Anterior cingulate cortex (tissue), 58 donors: ENCODE results near the gene BCOR.

Experiments used
- DNase-seq, 58 donors: peaks; one replicate each; lab custom pipeline; 2025; lab: John Stamatoyannopoulos, UW

Gene BCOR

DNA sequence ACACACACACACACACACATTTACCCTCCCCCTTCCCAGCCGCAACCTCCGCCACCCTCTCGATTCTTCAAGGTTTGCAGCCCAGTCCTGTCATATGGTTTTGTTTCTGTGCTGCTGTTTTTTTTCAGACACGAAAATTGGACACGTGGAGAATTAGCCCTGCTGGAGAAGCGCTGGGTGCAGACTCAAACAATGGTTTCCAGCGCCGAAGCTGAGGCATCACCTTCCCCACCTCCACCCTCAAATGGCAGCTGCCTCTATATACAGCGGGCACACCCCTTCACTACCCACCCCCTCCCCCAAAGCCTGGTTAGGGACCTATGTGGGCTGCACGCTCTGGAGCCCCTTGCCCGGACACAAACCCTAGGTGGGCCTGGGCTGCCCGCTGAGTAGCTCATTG, 87.9 kb downstream of the BCOR start:
- DNase-seq = no peak

DNA sequence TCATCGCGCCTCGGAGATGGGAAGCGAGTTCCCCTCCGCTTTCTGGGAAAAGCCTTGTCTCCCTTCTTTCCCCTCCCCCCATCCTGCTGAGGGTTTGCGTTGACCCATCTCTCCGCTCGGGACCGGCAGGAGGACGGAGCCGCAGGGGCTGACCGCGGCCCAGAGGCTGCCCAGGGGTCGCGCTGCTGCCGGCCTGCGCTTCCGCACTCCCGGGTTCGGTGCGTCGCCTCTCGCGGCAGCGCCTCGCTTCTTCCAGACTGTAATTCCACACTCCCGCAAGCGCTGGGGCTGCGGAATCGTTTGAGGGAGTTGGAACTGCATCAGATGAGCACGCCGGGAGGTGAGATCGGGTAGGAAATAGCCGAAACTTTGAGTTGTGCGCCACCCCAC, 88.3 kb downstream of the BCOR start:
- peak in 2 of 58 donors; percentile 4 to 18 for DNase-seq

DNA sequence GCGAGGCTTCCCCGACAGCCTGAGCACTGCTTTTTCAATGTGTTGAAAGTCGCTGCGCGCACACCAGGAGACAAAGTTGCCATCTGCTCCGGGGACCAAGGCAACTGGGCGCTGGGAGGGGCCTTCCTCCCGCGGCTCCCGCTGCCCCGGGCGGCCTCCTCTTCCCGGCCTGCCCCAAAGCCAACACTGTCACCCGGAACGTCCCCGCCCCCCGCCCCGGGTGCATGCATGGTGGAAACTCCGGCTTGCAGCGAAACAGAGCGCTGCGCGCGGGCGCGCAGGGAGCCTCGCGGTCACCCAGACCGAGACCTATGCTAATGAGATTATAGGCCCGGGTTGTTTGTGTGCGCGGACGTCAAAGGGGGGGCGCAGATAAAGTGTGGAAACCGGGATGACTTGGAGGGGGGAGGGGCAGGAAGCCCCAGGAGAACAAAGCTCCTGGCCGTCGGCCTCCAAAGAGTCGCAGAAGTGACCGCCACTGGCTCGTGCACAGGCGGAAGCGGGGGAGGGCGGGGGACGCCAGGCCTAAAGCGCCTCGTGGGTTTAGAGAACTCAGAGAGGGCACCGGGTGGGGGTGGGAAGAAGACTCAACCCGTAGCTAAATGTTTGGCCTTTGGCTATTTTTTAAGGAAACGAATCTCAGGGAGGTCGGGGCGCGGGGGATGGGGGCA, 88.8 kb downstream of the BCOR start:
- peak in 10 of 58 donors; percentile 2 to 23 (median 14) for DNase-seq

DNA sequence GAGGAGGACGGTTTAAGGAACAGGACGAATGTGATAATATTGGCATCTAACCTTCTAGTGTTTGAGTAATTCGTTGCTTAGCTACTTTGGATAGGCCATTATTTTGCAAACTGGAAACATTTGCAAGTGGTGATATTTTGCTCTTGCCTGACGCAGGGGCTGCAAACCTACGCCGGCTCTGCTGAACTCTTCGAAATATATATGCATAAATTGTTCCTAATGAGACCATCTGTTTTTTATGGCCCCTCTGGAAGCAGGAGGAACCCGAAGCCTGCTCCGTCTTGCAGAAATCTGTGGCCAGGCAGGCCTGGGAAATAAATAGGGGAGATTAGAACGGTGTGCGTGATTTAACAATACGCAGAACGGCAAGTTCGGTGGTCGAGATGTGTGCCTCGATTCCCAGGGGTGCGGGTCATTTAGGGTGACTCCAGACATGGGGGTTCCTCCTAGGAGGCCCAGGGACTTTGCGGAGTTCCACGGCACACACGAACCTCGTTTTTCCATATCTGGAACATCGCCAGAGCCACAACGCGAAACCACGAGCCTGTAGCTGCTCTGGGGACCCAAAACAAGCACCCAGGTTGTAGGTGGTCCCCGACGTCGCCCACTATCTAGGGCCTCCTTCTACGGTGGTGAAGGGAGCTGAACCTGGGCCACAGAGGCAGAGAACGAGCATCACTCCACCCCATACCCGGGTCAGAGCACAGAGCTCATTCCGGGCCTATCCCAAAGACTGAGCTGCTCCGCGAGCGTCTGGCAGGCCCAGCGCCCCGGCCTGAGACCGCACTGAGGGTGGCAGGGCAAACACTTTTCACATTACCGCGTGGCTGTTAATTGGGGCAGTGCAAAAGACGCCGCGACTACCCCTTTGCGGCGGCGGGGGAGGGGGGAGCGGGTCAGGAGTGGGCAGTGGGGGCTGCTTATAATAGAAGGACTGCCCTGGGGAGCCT, 89.7 kb downstream of the BCOR start:
- no peak for DNase-seq

DNA sequence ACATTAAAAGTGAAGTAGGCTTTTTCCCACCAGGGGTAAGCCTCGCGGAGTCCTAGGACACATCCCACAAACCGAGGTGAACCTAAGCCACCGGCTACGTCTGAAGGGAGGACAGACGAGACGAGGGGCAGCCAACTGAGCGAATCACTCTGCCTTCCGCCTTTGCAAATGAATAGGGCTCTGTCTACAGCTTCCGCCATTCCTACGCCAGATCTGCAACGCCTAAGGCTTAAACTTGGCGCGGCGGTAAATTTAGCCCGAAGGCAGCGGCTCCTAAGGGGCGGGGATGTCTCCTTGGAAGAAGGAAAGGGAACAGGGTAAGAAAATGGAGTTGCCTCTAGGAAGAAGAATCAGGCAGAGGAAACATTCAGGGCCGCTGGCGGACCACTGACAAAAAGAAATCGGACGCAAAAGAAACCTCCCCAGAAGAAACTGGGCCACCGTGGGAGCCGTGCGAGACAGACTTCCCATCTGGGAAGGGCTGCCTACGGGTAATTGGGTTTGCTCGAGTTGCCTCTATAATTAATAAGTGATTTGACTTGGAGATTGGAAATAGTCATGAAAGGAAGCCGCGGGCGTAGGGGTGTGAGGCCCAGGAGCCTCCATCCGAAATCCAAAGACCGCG, 90.5 kb downstream of the BCOR start:
- no peak for DNase-seq

DNA sequence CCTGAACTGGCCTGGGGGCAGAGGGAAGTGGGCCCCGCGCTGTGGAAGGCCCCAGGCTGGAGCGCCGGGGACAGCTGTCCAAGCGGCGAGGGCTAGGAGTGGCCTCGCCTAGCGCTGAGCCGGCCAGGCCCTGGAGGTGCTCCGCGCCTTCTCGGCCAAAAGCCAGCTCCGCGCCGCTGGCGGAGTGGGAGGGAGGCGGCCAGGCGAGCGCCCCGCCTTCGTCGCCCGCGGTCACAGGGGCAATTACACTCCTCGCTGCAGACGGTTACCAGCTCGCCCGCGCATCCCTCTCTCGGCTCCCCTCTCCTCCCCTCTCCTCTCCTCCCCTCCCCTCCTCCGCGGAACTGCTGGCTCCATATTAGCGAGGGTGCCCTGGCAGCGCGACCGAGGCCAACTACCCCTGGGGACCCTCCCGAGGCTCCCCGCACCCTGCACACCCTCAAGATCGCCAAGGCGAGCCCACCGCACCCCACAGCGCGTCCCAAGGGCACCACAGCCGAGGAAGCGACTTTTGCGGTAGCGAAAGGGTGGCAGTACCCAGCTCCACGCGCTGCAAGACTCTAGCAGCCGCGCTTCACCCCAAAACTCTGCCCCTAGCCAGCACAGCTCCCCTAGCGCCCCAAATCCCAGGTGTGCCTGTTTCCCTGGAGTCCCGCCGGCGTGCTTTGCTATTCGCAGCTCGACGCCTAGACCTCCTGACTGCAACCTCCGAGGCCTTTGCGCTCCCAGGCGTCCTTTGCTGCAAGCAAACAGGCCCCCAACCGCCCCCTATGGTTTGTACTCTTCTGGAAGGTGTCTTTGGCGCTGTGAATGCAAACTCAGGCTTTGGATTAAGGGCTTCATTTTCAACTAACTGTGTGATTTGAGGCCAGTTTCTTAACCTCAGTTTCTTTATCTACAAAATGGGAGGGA, 91.4 kb downstream of the BCOR start:
- peak in 1 of 58 donors; percentile 7 for DNase-seq

DNA sequence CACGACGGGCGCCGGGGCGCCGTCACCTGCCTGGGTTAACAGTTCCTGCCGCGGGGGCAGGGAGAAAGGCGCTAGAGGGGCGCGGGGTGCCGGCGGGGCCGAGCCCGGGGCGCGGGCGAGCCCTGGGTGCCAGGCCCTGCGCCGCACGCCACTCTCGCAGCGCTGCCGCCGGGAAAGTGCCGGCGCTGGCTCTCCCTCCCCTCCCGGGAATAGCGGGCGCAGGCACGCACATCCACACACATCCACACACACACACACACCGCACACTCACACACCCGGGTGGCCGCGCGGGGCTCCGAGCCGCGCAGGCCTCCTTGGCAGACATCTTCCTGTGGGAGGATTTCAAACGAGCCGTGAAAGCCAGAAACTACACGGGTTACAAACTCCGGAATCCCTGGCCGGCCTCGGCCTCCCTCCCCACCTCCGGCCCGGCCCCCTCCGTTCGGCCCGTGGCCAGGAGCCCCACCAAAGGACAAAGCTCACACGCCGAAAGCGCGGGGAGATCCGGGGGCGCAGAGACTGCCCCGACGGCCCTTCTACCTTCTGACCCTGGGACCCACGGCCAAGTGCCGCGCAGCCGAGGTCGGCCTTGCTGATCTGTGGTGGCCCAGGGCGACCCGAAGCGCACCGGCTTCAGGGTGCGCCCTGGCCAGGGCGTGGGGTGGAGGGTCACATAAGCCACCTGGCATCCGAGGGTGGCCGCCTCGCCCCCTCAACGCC, 92.3 kb downstream of the BCOR start:
- peak in 1 of 58 donors; percentile 0 for DNase-seq

DNA sequence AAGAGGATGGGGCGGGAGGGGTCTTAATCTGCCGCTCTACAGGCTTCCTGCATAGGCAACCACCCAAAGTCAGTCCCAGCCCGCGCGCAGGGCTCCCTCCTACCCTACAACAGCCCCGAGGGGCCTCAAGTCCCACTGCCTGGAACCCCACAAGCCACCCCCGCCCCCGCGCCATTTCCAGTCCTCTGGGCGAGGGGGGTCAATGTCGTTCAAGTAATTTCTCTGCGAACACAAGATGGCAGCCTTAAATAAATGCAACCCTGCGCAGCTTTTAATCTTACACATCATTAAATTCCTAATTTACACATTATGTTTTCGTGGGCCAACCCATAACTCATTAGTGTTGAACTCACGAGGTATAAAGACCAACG, 92.9 kb downstream of the BCOR start:
- no peak for DNase-seq

DNA sequence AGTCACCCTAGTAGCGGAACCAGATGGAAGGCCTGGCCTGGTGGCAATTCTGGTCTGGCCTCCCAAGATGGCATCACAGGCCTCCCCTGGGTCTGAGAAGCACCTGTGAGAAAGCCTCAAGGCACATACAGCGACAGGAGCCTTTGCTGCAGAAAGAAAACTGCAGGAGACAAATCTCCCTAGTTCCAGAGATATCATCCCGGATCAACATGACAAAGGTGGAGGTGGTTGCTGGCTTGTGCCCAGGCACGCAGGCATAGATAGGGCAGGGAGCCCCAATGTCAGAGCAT, 93.6 kb downstream of the BCOR start:
- no peak for DNase-seq

DNA sequence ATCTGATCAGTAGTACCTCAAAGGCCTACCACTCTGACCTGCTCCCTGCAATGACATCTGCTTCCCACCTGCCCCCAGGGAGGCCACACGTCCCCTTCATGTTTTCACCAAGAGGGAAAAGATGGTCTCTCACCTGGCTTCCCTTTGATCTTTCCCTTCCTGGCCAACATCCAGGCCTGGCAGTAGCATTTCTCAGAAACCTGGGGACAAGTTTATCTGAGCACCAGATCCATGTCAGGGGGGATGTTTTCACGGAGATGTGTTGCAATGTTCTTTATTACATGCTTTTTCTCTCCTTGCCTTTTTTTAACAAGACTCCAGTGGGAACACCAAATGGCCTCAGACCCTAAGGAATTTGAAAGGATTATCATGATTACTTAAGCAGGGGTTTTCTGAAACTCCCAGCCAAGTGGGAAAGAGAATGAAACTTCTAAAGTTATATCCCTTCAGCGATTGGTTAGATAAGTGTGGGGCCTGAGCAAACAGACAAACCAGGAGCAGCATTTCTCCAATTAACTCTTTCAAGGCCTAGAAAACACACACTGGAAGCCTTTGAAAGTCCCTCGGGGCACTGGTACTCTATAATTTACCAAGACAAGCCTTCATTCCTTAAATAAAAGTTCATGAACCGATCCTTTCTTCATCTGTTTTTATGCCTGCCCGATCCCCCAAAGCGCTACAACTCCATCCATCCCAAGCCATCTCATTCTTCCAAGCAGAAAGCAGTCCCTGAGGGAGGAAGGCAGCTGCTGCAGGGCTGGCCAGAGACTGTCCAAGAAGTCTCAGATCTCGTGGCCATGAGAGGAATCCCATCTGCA, 94.1 kb downstream of the BCOR start:
- DNase-seq = no peak

DNA sequence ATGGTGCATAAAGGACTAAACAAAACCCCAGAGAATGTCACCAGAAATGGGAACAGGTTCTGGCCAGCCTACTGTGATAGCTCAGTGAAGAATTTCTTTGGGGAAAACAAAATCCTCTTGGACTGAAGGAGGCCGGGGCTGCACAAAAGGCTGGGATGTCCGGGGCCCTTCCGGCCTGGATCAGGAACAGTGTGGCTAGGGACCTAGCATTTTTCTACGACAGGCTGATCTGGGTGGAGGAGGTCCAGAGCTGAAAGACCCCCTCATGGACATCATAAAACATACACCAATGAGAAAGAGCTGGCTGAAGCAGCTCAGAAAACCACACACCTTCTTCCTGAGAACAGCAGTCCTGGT, 94.7 kb downstream of the BCOR start:
- DNase-seq = no peak
